ENCODE data around the gene TSTD2. TPM values are rescaled to one million over a fixed set of nuclear protein-coding genes. Genes with fewer than 3 reads are reported as not detected.

TSTD2 gene
- total RNA-seq, 1 donor from 2014 or later = 60.9 TPM

DNA sequence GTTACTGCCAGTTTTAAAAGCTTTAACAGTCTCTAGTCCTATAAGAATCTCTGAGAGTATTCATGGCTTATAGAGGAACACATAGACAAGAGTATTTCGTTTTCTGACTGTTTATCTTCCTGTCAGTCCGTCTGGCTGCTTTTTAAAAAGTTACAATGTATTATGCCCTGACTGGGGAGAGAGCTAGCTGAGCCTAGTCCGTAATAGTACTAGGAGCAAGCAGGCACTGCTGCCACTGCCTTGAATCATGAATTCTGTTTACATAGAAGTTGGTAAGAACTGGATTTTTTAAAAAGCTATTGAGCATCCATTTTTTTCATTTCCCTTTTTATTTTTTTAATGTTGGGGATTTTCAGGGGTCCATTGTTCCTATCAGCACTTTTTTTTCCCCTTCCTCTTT is 37.4 kb upstream of the TSTD2 start:
- TF ChIP-seq, protein P1, sequence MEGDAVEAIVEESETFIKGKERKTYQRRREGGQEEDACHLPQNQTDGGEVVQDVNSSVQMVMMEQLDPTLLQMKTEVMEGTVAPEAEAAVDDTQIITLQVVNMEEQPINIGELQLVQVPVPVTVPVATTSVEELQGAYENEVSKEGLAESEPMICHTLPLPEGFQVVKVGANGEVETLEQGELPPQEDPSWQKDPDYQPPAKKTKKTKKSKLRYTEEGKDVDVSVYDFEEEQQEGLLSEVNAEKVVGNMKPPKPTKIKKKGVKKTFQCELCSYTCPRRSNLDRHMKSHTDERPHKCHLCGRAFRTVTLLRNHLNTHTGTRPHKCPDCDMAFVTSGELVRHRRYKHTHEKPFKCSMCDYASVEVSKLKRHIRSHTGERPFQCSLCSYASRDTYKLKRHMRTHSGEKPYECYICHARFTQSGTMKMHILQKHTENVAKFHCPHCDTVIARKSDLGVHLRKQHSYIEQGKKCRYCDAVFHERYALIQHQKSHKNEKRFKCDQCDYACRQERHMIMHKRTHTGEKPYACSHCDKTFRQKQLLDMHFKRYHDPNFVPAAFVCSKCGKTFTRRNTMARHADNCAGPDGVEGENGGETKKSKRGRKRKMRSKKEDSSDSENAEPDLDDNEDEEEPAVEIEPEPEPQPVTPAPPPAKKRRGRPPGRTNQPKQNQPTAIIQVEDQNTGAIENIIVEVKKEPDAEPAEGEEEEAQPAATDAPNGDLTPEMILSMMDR (IDR thresholded peaks at IDR 0.05; ENCODE audit: partially characterized antibody, unreplicated experiment) = no peak
- Mint-ChIP-seq H3K4me3 (ENCODE audit: unreplicated experiment) (no peak overlapping the region), H3K27me3 (ENCODE audit: unreplicated experiment) (no peaks in the 10 kb centered on the region), H3K4me1 (ENCODE audit: low read depth, unreplicated experiment) (no peaks in the 10 kb centered on the region), H3K36me3 (ENCODE audit: unreplicated experiment) (no peaks in the 10 kb centered on the region), H3K9me3 (ENCODE audit: unreplicated experiment) (no peaks in the 10 kb centered on the region), H3K27ac (ENCODE audit: unreplicated experiment) (no peak overlapping the region)
- no peak for DNase-seq

- Mint-ChIP-seq H3K36me3 (ENCODE audit: unreplicated experiment) (peaks cover 6% of the 10 kb centered on the region), H3K4me1 (ENCODE audit: low read depth, unreplicated experiment) (no peaks in the 10 kb centered on the region), H3K27ac (ENCODE audit: unreplicated experiment) (no peak overlapping the region), H3K9me3 (ENCODE audit: unreplicated experiment) (no peaks in the 10 kb centered on the region), H3K27me3 (ENCODE audit: unreplicated experiment) (no peaks in the 10 kb centered on the region), H3K4me3 (ENCODE audit: unreplicated experiment) (no peak overlapping the region)
- no peak for DNase-seq
- TF ChIP-seq, protein P1 (IDR thresholded peaks at IDR 0.05; ENCODE audit: partially characterized antibody, unreplicated experiment) = no peak
Observed at GRCh38 chr9:97668485-97668884, 35.3 kb upstream of the TSTD2 start.

DNA sequence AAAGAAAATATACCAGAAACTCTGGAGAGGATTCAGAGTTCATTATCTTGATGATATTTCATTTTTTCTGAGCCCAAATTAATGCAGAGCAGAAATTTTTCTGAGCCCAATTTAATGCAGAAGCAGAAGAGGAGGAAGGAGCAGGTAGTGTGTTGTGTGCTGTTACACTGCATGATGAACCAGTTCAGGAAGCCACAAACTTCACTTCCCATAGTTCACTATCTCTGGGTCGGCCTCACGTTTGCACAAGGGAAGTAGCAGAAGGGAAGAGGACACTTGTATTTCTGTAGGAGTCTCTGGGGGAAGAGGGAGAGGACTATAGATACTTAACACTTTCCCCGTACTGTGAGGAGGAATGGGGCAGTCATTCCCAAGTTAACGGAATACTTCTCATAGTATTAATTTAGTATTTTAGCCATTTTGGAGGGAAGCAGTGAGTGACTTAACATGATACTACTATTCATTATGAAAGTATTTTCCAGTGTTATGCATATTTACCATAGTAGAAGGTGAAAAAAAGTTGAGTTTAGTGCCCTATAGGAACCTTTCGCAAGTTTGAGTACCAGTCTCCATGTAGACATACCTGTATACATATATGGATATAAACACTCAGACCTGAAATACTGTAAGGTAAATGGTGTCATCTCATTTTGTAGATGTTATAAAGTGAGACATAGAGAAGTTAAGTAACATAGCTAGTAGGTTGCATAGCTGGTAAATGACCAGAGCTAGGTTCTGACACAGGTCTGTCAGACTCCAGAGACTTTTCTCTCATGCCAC is 33.9 kb upstream of the TSTD2 start:
- Mint-ChIP-seq H3K36me3 (ENCODE audit: unreplicated experiment) (peaks cover 6% of the 10 kb centered on the region), H3K4me3 (ENCODE audit: unreplicated experiment) (no peak overlapping the region), H3K27me3 (ENCODE audit: unreplicated experiment) (no peaks in the 10 kb centered on the region), H3K9me3 (ENCODE audit: unreplicated experiment) (no peaks in the 10 kb centered on the region), H3K4me1 (ENCODE audit: low read depth, unreplicated experiment) (no peaks in the 10 kb centered on the region), H3K27ac (ENCODE audit: unreplicated experiment) (no peak overlapping the region)
- TF ChIP-seq, protein P1 (IDR thresholded peaks at IDR 0.05; ENCODE audit: partially characterized antibody, unreplicated experiment) = no peak
- no peak for DNase-seq

DNA sequence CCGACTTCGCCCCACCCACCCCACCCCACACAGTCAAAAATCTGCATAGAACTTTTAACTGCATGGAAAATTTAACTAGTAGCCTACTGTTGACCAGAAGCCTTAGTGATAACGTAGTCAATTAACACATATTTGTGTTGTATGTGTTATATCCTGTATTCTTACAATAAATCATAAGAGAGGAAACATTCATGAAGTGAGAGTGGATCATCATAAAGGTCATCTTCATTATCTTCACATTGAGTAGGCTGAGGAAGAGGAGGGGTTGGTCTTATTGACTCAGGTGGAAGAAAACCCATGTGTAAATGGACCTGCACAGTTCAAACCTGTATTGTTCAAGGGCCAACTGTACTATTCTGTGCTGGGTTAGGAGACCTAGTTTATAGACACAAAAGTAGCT is 32.6 kb upstream of the TSTD2 start:
- no peak for DNase-seq
- peaks cover 6% of the 10 kb centered on the region for H3K36me3 Mint-ChIP-seq (ENCODE audit: unreplicated experiment)

DNA sequence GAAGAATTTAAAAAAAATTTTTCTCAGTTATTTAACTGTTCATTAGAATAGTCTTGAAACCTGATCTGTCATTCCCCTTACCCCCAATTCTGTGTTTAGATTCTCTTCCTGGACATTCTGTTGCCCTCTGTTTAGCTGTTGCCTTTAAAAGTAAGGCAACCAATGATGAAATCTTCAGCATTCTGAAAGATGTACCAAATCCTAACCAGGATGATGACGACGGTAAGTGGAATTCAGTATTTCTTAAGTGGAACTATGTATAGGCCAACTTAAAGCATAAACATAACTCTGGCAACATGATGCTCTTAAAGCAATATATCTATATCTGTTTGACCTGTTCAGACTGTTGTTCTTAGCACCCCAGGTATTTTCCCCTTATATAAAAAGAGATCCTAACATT is 27.7 kb upstream of the TSTD2 start:
- H3K4me3 Mint-ChIP-seq (ENCODE audit: unreplicated experiment) = no peak overlapping the region
- no peaks in the 10 kb centered on the region for H3K27me3 Mint-ChIP-seq (ENCODE audit: unreplicated experiment)
- H3K27ac Mint-ChIP-seq (ENCODE audit: unreplicated experiment) = no peak overlapping the region
- H3K36me3 Mint-ChIP-seq (ENCODE audit: unreplicated experiment) = peaks cover 10% of the 10 kb centered on the region
- DNase-seq = no peak
- peaks cover 3% of the 10 kb centered on the region for H3K4me1 Mint-ChIP-seq (ENCODE audit: low read depth, unreplicated experiment)
- H3K9me3 Mint-ChIP-seq (ENCODE audit: unreplicated experiment) = no peaks in the 10 kb centered on the region
- TF ChIP-seq, protein P1 (IDR thresholded peaks at IDR 0.05; ENCODE audit: partially characterized antibody, unreplicated experiment) = no peak

More for the DNA sequence above, 32.6 kb upstream of the TSTD2 start:
- TF ChIP-seq, protein P1 (IDR thresholded peaks at IDR 0.05; ENCODE audit: partially characterized antibody, unreplicated experiment) = no peak
- Mint-ChIP-seq H3K4me3 (ENCODE audit: unreplicated experiment) (no peak overlapping the region), H3K27me3 (ENCODE audit: unreplicated experiment) (no peaks in the 10 kb centered on the region), H3K4me1 (ENCODE audit: low read depth, unreplicated experiment) (no peaks in the 10 kb centered on the region), H3K9me3 (ENCODE audit: unreplicated experiment) (no peaks in the 10 kb centered on the region), H3K27ac (ENCODE audit: unreplicated experiment) (no peak overlapping the region)

All from glutamatergic neuron (in vitro differentiated cells).